Gastrocnemius medialis (tissue), 4 donors: ENCODE data around the gene PLEKHA1. TPM values are rescaled to one million over a fixed set of nuclear protein-coding genes. Genes with fewer than 3 reads are reported as not detected.
A peak's percentile ranks its signal among the peaks of the same experiment; 100 is the strongest.

Experiments
- ATAC-seq, 2 donors: fragments of 150-250 bp; one replicate each; pipeline ENCODE4 v1.9.1; 2016
- DNase-seq, 2 donors: peaks; one replicate each; pipeline ENCODE4 v3.0.0-alpha.2; 2019
- H3K27ac ChIP-seq, 4 donors: fragments of 200-600 bp; sonication (generic); 1 replicate in 1 of 4; 2 replicates in 3 of 4; pipeline ENCODE4 v1.5.1; 2016 to 2018; ENCODE audit warnings: mild to moderate bottlenecking in 2 of 4, moderate library complexity in 1 of 4
- H3K27me3 ChIP-seq, 3 donors: fragments of 200-600 bp; sonication (generic) in 2 of 3; 1 replicate in 1 of 3; 2 replicates in 2 of 3; pipeline versions ENCODE4 v1.5.1 to v1.6.0; 2016 to 2019; ENCODE audit warnings: mild to moderate bottlenecking in 1 of 3, moderate library complexity in 1 of 3
- H3K36me3 ChIP-seq, 2 donors: fragments of 200-600 bp; sonication (generic) in 1 of 2; one replicate each; pipeline ENCODE4 v1.5.1; 2017 to 2018
- H3K4me1 ChIP-seq, 2 donors: fragments of 200-600 bp; sonication (generic) in 1 of 2; one replicate each; pipeline ENCODE4 v1.5.1; 2016 to 2017; ENCODE audit warnings: mild to moderate bottlenecking in 2 of 2
- H3K4me3 ChIP-seq, 4 donors: fragments of 200-600 bp; sonication (generic) in 3 of 4; 1 replicate in 1 of 4; 2 replicates in 3 of 4; pipeline ENCODE4 v1.5.1; 2016 to 2019; ENCODE audit warnings: mild to moderate bottlenecking in 2 of 4
- H3K9me3 ChIP-seq, 3 donors: fragments of 200-600 bp; sonication (generic) in 2 of 3; 1 replicate in 1 of 3; 2 replicates in 2 of 3; pipeline ENCODE4 v1.5.1; 2016 to 2019
- POLR2A ChIP-seq, 2 donors: fragments of 450-650 bp; IDR thresholded peaks; one replicate each; pipeline ENCODE4 v1.6.1; 2017; ENCODE audit warnings: antibody characterized with exemption in 2 of 2, mild to moderate bottlenecking in 2 of 2, moderate library complexity in 2 of 2
- in situ Hi-C, 4 donors: fragments of 200-750 bp; cut with MboI; loops; one replicate each; pipeline versions ENCODE4 v1.15.0 to v1.8.0; 2017; ENCODE audit warnings: low sequenced_read_pairs in 4 of 4
- intact Hi-C: fragments of 100-400 bp; cut with DNase I; formaldehyde crosslinking; loops from one replicate; pipeline ENCODE4 v1.15.1; 2023; ENCODE audit warnings: low total_unique reads
- total RNA-seq, 4 donors: library from RNA; depleted of rRNA; stranded (reverse); fragments of >200 nt; gene quantifications; one replicate each; pipeline versions ENCODE4 v1.1.0 to v1.2.3, GENCODE V29; 2016
- TF ChIP-seq, protein P1 (sequence below), 5 experiments: fragments of 450-650 bp in 3 of 5; fragments of 200-600 bp in 2 of 5; sonication (generic) in 2 of 5; IDR thresholded peaks in 4 of 5; conservative IDR thresholded peaks in 1 of 5; 1 replicate in 4 of 5; 2 replicates in 1 of 5; pipeline ENCODE4 v1.5.1; 2016 to 2019; ENCODE audit warnings: antibody characterized with exemption in 5 of 5, mild to moderate bottlenecking in 3 of 5, moderate library complexity in 3 of 5

PLEKHA1 gene
- total RNA-seq, 4 donors from 2014 or later: 33.7 to 54.0 (median 37.8) TPM

DNA sequence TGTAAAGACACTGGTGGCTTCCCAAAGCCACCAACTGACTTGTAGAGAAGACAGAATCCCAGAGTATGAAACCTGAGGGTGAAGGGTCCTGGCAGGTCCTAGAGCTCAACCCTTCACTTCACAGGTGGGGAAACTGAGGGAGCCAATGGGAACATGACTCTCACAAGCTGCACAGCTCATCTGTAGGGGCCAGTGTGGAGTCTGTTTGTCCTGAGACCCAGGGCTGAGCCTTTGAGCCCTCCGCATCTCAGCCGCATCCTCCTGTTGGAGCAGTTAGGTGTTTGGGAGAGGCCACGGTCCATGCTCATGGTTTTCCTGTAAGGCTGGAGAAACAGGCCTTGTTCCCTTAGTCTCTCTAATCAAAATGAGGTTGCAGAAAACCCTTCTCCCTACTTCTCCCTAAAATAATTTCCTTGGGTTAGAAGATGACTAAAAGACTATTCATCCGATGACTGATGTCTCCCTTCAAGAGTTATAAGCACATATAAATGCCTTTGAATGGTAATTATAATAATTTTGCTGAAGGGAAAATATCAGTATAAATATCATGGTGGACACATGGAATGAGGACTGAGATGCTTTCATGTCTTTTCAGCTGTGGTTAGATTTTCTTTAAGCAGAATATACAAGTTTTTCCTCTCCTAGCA is 97.1 kb downstream of the PLEKHA1 start:
- H3K27ac ChIP-seq: no peak overlapping the region
- intact Hi-C loops: no loop called here
- no peaks in the 10 kb centered on the region for H3K27me3 ChIP-seq
- no peak for ATAC-seq
- in situ Hi-C loops: no loop called here
- no peak for DNase-seq
- H3K4me1 ChIP-seq: peaks cover 28 to 35% of the 10 kb centered on the region in 2 donors
- TF ChIP-seq POLR2A (IDR thresholded peaks at IDR 0.05): no peak
- TF ChIP-seq, protein P1, sequence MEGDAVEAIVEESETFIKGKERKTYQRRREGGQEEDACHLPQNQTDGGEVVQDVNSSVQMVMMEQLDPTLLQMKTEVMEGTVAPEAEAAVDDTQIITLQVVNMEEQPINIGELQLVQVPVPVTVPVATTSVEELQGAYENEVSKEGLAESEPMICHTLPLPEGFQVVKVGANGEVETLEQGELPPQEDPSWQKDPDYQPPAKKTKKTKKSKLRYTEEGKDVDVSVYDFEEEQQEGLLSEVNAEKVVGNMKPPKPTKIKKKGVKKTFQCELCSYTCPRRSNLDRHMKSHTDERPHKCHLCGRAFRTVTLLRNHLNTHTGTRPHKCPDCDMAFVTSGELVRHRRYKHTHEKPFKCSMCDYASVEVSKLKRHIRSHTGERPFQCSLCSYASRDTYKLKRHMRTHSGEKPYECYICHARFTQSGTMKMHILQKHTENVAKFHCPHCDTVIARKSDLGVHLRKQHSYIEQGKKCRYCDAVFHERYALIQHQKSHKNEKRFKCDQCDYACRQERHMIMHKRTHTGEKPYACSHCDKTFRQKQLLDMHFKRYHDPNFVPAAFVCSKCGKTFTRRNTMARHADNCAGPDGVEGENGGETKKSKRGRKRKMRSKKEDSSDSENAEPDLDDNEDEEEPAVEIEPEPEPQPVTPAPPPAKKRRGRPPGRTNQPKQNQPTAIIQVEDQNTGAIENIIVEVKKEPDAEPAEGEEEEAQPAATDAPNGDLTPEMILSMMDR (IDR thresholded peaks at IDR 0.05 in 4 of 5, conservative IDR thresholded peaks at IDR 0.05 in 1 of 5): no peak
- H3K4me3 ChIP-seq: no peak overlapping the region
- H3K36me3 ChIP-seq: no peaks in the 10 kb centered on the region
- H3K9me3 ChIP-seq: no peaks in the 10 kb centered on the region

DNA sequence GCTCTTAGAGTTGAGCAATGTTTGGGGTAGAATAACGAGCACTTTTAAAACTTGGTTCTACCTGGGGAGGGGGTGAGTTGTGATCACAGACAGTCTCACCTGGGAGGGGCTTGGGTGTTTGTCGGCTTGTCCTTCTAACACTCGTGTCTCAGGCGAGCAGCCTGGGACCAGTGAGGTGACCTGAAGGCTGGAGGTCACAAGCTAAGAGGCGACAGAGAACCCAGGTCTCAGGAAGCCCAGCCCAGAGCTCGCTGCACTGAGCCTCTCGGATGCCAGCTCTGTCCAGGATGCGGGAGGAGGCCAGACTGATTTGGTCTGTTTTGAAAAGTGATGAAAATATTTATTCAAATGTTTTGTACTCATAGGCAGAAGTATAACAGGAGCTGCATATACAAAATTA is 98.6 kb downstream of the PLEKHA1 start:
- in situ Hi-C loops: no loop called here
- ATAC-seq (no peak), DNase-seq (no peak)
- no peak overlapping the region for H3K27ac ChIP-seq
- intact Hi-C loops: no loop called here
- H3K36me3 ChIP-seq: no peaks in the 10 kb centered on the region
- peaks cover 28 to 31% of the 10 kb centered on the region in 2 donors for H3K4me1 ChIP-seq
- no peaks in the 10 kb centered on the region for H3K9me3 ChIP-seq
- TF ChIP-seq, protein P1 (IDR thresholded peaks at IDR 0.05 in 4 of 5, conservative IDR thresholded peaks at IDR 0.05 in 1 of 5): no peak
- TF ChIP-seq POLR2A (IDR thresholded peaks at IDR 0.05): no peak
- no peak overlapping the region for H3K4me3 ChIP-seq
- no peaks in the 10 kb centered on the region for H3K27me3 ChIP-seq

DNA sequence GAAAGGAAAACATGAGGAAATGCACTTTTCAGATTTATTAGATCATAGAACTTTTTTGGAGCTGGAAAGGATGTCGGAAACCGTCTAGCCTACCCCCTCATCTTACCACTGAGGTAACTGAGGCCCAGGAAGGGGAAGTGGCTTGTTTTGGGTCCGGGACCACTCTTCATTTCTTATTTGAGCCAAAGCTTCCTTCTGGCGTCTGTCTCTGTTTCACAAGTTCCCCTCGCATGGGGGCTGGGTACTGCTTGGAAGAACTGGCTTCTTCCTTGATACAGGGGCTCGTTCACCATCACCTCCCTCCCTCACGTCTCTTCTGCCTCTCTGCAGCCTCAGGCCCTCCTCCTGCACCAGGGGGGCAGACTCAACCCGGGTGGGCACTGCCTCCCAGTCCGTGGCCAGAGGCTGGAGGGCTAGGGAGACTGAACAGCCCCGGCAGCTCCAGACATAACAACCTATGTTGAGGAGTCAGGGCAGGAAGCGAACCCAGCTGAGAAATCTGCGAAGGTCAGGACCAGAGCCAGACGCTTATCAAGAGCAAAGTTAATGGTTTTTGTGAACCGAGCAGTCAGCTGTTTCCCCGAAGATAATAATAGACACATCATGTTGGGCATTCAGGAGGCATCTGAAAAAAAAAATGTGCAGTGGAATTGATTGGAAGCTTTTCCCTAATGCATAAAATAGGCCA is 99.8 kb downstream of the PLEKHA1 start:
- peaks cover 21 to 22% of the 10 kb centered on the region in 2 donors for H3K4me1 ChIP-seq
- in situ Hi-C loops: no loop called here
- ATAC-seq (no peak), DNase-seq (no peak)
- H3K9me3 ChIP-seq: no peaks in the 10 kb centered on the region
- no peak overlapping the region for H3K4me3 ChIP-seq
- H3K27me3 ChIP-seq: no peaks in the 10 kb centered on the region
- intact Hi-C loops: no loop called here
- H3K27ac ChIP-seq: peak overlapping the region in 2 of 4 donors; percentile 11 to 48
- no peaks in the 10 kb centered on the region for H3K36me3 ChIP-seq
- no peak for TF ChIP-seq POLR2A (IDR thresholded peaks at IDR 0.05)
- TF ChIP-seq, protein P1 (IDR thresholded peaks at IDR 0.05 in 4 of 5, conservative IDR thresholded peaks at IDR 0.05 in 1 of 5): no peak

DNA sequence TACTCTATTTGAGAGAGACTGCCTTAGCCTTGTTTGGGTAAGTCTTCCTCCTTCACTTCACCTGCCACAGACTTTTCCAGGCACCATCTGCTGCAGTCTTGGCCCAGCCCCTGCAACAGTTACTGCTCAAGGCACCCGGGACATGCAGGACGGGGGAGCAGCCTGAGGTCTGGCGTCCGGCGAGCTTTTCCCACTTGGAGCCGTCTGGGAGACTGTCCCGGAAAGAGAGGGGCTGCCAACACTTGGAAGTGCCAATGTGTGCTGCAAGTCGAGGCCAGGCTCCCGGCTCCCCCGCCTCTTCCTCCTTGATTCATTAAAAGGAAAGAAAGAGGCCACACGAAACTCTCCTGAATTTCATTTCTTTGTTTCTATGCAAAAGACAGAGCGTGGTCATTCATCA is 100.6 kb downstream of the PLEKHA1 start:
- intact Hi-C loops: no loop called here
- no peak for ATAC-seq
- in situ Hi-C loops: no loop called here
- H3K27ac ChIP-seq: no peak overlapping the region
- no peak overlapping the region for H3K4me3 ChIP-seq
- no peaks in the 10 kb centered on the region for H3K27me3 ChIP-seq
- DNase-seq: peak; percentile 30 to 64
- H3K9me3 ChIP-seq: no peaks in the 10 kb centered on the region
- peaks cover 16 to 17% of the 10 kb centered on the region in 2 donors for H3K4me1 ChIP-seq
- TF ChIP-seq, protein P1 (IDR thresholded peaks at IDR 0.05 in 4 of 5, conservative IDR thresholded peaks at IDR 0.05 in 1 of 5): no peak
- TF ChIP-seq POLR2A (IDR thresholded peaks at IDR 0.05): no peak
- no peaks in the 10 kb centered on the region for H3K36me3 ChIP-seq
